Measurements from ENCODE around the gene HSDL2. TPM values are rescaled to one million over a fixed set of nuclear protein-coding genes. Genes with fewer than 3 reads are reported as not detected.
"Not testable (repeated sequence)": the region's sequence is repeated elsewhere in the genome, so short reads cannot be mapped to it uniquely, and the experiment has no call there.

Gene HSDL2
- polyA plus RNA-seq, 4 donors: 30.8 to 54.9 (median 40.1) TPM

GRCh38 chr9:112354081-112354743, 25.7 kb upstream of the HSDL2 start:
- Histone ChIP-seq H3K27ac (ENCODE audit: low read depth in 1 of 3, low read length in 2 of 3) (no peak overlapping the region), H3K9me3 (ENCODE audit: control insufficient read depth in 2 of 2, insufficient read depth in 1 of 2, low read depth in 1 of 2, low read length in 1 of 2) (no peaks in the 10 kb centered on the region), H3K4me3 (ENCODE audit: low read depth in 1 of 3, low read length in 3 of 3) (no peak overlapping the region), H3K4me1 (ENCODE audit: control insufficient read depth in 3 of 3, insufficient read depth in 2 of 3, low read depth in 1 of 3, low read length in 2 of 3) (no peaks in the 10 kb centered on the region), H3K27me3 (ENCODE audit: control insufficient read depth in 3 of 3, insufficient read depth in 3 of 3, low read length in 3 of 3) (no peaks in the 10 kb centered on the region), H3K36me3 (ENCODE audit: control insufficient read depth in 3 of 3, insufficient read depth in 2 of 3, low read depth in 1 of 3, low read length in 3 of 3) (no peaks in the 10 kb centered on the region)
- 65 to 69% (median 69%) methylated on average over 1 of the region's 1 CpG for WGBS, 3 donors
- FAIRE-seq (no peak), DNase-seq (no peak)

- no peak for FAIRE-seq
- Histone ChIP-seq H3K4me3 (ENCODE audit: low read depth in 1 of 3, low read length in 3 of 3) (no peak overlapping the region), H3K4me1 (ENCODE audit: control insufficient read depth in 3 of 3, insufficient read depth in 2 of 3, low read depth in 1 of 3, low read length in 2 of 3) (no peaks in the 10 kb centered on the region), H3K27ac (ENCODE audit: low read depth in 1 of 3, low read length in 2 of 3) (no peak overlapping the region), H3K36me3 (ENCODE audit: control insufficient read depth in 3 of 3, insufficient read depth in 2 of 3, low read depth in 1 of 3, low read length in 3 of 3) (no peaks in the 10 kb centered on the region), H3K27me3 (ENCODE audit: control insufficient read depth in 3 of 3, insufficient read depth in 3 of 3, low read length in 3 of 3) (no peaks in the 10 kb centered on the region), H3K9me3 (ENCODE audit: control insufficient read depth in 2 of 2, insufficient read depth in 1 of 2, low read depth in 1 of 2, low read length in 1 of 2) (no peaks in the 10 kb centered on the region)
- no peak for DNase-seq
- WGBS, 3 donors: 73 to 75% (median 75%) methylated on average over 8 of the region's 8 CpGs
Observed at GRCh38 chr9:112355427-112355897, 24.4 kb upstream of the HSDL2 start.

GRCh38 chr9:112360047-112360804, 19.7 kb upstream of the HSDL2 start:
- 66 to 78% (median 69%) methylated on average over 5 of the region's 5 CpGs for WGBS, 3 donors
- Histone ChIP-seq H3K27me3 (ENCODE audit: control insufficient read depth in 3 of 3, insufficient read depth in 3 of 3, low read length in 3 of 3) (no peaks in the 10 kb centered on the region), H3K27ac (ENCODE audit: low read depth in 1 of 3, low read length in 2 of 3) (no peak overlapping the region), H3K4me1 (ENCODE audit: control insufficient read depth in 3 of 3, insufficient read depth in 2 of 3, low read depth in 1 of 3, low read length in 2 of 3) (no peaks in the 10 kb centered on the region), H3K4me3 (ENCODE audit: low read depth in 1 of 3, low read length in 3 of 3) (no peak overlapping the region), H3K36me3 (ENCODE audit: control insufficient read depth in 3 of 3, insufficient read depth in 2 of 3, low read depth in 1 of 3, low read length in 3 of 3) (no peaks in the 10 kb centered on the region), H3K9me3 (ENCODE audit: control insufficient read depth in 2 of 2, insufficient read depth in 1 of 2, low read depth in 1 of 2, low read length in 1 of 2) (peaks cover 0 to 5% of the 10 kb centered on the region in 2 donors)
- FAIRE-seq: no peak
- no peak for DNase-seq

GRCh38 chr9:112361601-112362000, 18.3 kb upstream of the HSDL2 start:
- Histone ChIP-seq H3K9me3 (ENCODE audit: control insufficient read depth in 2 of 2, insufficient read depth in 1 of 2, low read depth in 1 of 2, low read length in 1 of 2) (peaks cover 0 to 13% of the 10 kb centered on the region in 2 donors), H3K4me1 (ENCODE audit: control insufficient read depth in 3 of 3, insufficient read depth in 2 of 3, low read depth in 1 of 3, low read length in 2 of 3) (no peaks in the 10 kb centered on the region), H3K36me3 (ENCODE audit: control insufficient read depth in 3 of 3, insufficient read depth in 2 of 3, low read depth in 1 of 3, low read length in 3 of 3) (no peaks in the 10 kb centered on the region), H3K27ac (ENCODE audit: low read depth in 1 of 3, low read length in 2 of 3) (no peak overlapping the region), H3K27me3 (ENCODE audit: control insufficient read depth in 3 of 3, insufficient read depth in 3 of 3, low read length in 3 of 3) (no peaks in the 10 kb centered on the region), H3K4me3 (ENCODE audit: low read depth in 1 of 3, low read length in 3 of 3) (no peak overlapping the region)
- FAIRE-seq (peak; percentile 59), DNase-seq (peak; percentile 55 to 63)
- WGBS, 3 donors: 16 to 18% (median 16%) methylated on average over 4 of the region's 4 CpGs

GRCh38 chr9:112364761-112365160, 15.1 kb upstream of the HSDL2 start:
- FAIRE-seq (no peak), DNase-seq (no peak)
- H3K4me1 ChIP-seq (ENCODE audit: control insufficient read depth in 3 of 3, insufficient read depth in 2 of 3, low read depth in 1 of 3, low read length in 2 of 3): no peaks in the 10 kb centered on the region
- 61 to 81% (median 70%) methylated on average over 3 of the region's 3 CpGs for WGBS, 3 donors
- no peak overlapping the region for H3K4me3 ChIP-seq (ENCODE audit: low read depth in 1 of 3, low read length in 3 of 3)
- H3K27me3 ChIP-seq (ENCODE audit: control insufficient read depth in 3 of 3, insufficient read depth in 3 of 3, low read length in 3 of 3): no peaks in the 10 kb centered on the region
- peaks cover 0 to 7% (median 0%) of the 10 kb centered on the region in 3 donors for H3K36me3 ChIP-seq (ENCODE audit: control insufficient read depth in 3 of 3, insufficient read depth in 2 of 3, low read depth in 1 of 3, low read length in 3 of 3)
- no peak overlapping the region for H3K27ac ChIP-seq (ENCODE audit: low read depth in 1 of 3, low read length in 2 of 3)
- peaks cover 0 to 31% of the 10 kb centered on the region in 2 donors for H3K9me3 ChIP-seq (ENCODE audit: control insufficient read depth in 2 of 2, insufficient read depth in 1 of 2, low read depth in 1 of 2, low read length in 1 of 2)

GRCh38 chr9:112365257-112365656, 14.7 kb upstream of the HSDL2 start:
- 95 to 97% (median 96%) methylated on average over 3 of the region's 3 CpGs for WGBS, 3 donors
- not testable (repeated sequence) for DNase-seq; H3K27me3 ChIP-seq (ENCODE audit: control insufficient read depth in 3 of 3, insufficient read depth in 3 of 3, low read length in 3 of 3); H3K4me1 ChIP-seq (ENCODE audit: control insufficient read depth in 3 of 3, insufficient read depth in 2 of 3, low read depth in 1 of 3, low read length in 2 of 3); H3K27ac ChIP-seq (ENCODE audit: low read depth in 1 of 3, low read length in 2 of 3); H3K36me3 ChIP-seq (ENCODE audit: control insufficient read depth in 3 of 3, insufficient read depth in 2 of 3, low read depth in 1 of 3, low read length in 3 of 3); H3K4me3 ChIP-seq (ENCODE audit: low read depth in 1 of 3, low read length in 3 of 3); FAIRE-seq
- H3K9me3 ChIP-seq (ENCODE audit: control insufficient read depth in 2 of 2, insufficient read depth in 1 of 2, low read depth in 1 of 2, low read length in 1 of 2): peaks cover 0 to 36% of the 10 kb centered on the region in 2 donors

GRCh38 chr9:112366591-112366990, 13.3 kb upstream of the HSDL2 start:
- no peak overlapping the region for H3K4me3 ChIP-seq (ENCODE audit: low read depth in 1 of 3, low read length in 3 of 3)
- no peaks in the 10 kb centered on the region for H3K4me1 ChIP-seq (ENCODE audit: control insufficient read depth in 3 of 3, insufficient read depth in 2 of 3, low read depth in 1 of 3, low read length in 2 of 3)
- FAIRE-seq: no peak
- DNase-seq: no peak
- 80 to 87% (median 82%) methylated on average over 3 of the region's 3 CpGs for WGBS, 3 donors
- peaks cover 0 to 38% of the 10 kb centered on the region in 2 donors for H3K9me3 ChIP-seq (ENCODE audit: control insufficient read depth in 2 of 2, insufficient read depth in 1 of 2, low read depth in 1 of 2, low read length in 1 of 2)
- peaks cover 0 to 7% (median 0%) of the 10 kb centered on the region in 3 donors for H3K36me3 ChIP-seq (ENCODE audit: control insufficient read depth in 3 of 3, insufficient read depth in 2 of 3, low read depth in 1 of 3, low read length in 3 of 3)
- H3K27ac ChIP-seq (ENCODE audit: low read depth in 1 of 3, low read length in 2 of 3): no peak overlapping the region
- no peaks in the 10 kb centered on the region for H3K27me3 ChIP-seq (ENCODE audit: control insufficient read depth in 3 of 3, insufficient read depth in 3 of 3, low read length in 3 of 3)

- no peak for FAIRE-seq
- H3K4me1 ChIP-seq (ENCODE audit: control insufficient read depth in 3 of 3, insufficient read depth in 2 of 3, low read depth in 1 of 3, low read length in 2 of 3): no peaks in the 10 kb centered on the region
- H3K36me3 ChIP-seq (ENCODE audit: control insufficient read depth in 3 of 3, insufficient read depth in 2 of 3, low read depth in 1 of 3, low read length in 3 of 3): peaks cover 0 to 7% (median 0%) of the 10 kb centered on the region in 3 donors
Observed at GRCh38 chr9:112367465-112367864, 12.4 kb upstream of the HSDL2 start.

More at GRCh38 chr9:112367465-112367864, 12.4 kb upstream of the HSDL2 start:
- Histone ChIP-seq H3K27me3 (ENCODE audit: control insufficient read depth in 3 of 3, insufficient read depth in 3 of 3, low read length in 3 of 3) (no peaks in the 10 kb centered on the region), H3K4me3 (ENCODE audit: low read depth in 1 of 3, low read length in 3 of 3) (no peak overlapping the region), H3K9me3 (ENCODE audit: control insufficient read depth in 2 of 2, insufficient read depth in 1 of 2, low read depth in 1 of 2, low read length in 1 of 2) (peaks cover 0 to 38% of the 10 kb centered on the region in 2 donors), H3K27ac (ENCODE audit: low read depth in 1 of 3, low read length in 2 of 3) (no peak overlapping the region)
- DNase-seq: no peak
